Lung (tissue), 12 donors: ENCODE measurements around the gene DISP2. TPM values are rescaled to one million over a fixed set of nuclear protein-coding genes. Genes with fewer than 3 reads are reported as not detected.

ENCODE experiments used
- ATAC-seq: fragments of 200-7000 bp; cut with Tn5 transposase; one replicate; pipeline ENCODE4 v1.9.1; 2020; ENCODE audit warnings: moderate number of reproducible peaks; ENCODE audit not compliant: insufficient read depth, low FRiP score
- DNase-seq, 3 donors: peaks; one replicate each; pipeline ENCODE4 v3.0.0-alpha.2; 2013 to 2017
- H3K27ac ChIP-seq, 2 donors: one replicate each; pipeline ENCODE4 v1.5.1; 2013; ENCODE audit warnings: mild to moderate bottlenecking in 2 of 2, moderate library complexity in 2 of 2, control low read depth in 1 of 2, inconsistent platforms in 1 of 2, low read depth in 1 of 2, low read length in 1 of 2
- H3K27me3 ChIP-seq, 3 donors: one replicate each; pipeline ENCODE4 v1.5.1; 2013; ENCODE audit warnings: low read length in 2 of 3; ENCODE audit not compliant: control insufficient read depth in 3 of 3, insufficient read depth in 3 of 3
- H3K36me3 ChIP-seq, 4 donors: one replicate each; pipeline ENCODE4 v1.5.1; 2013; ENCODE audit warnings: low read length in 4 of 4, mild to moderate bottlenecking in 1 of 4, moderate library complexity in 1 of 4; ENCODE audit not compliant: control insufficient read depth in 4 of 4, insufficient read depth in 4 of 4
- H3K4me1 ChIP-seq, 5 donors: one replicate each; pipeline ENCODE4 v1.5.1; 2013; ENCODE audit warnings: low read length in 5 of 5, mild to moderate bottlenecking in 2 of 5, moderate library complexity in 1 of 5; ENCODE audit not compliant: control insufficient read depth in 5 of 5, insufficient read depth in 5 of 5
- H3K4me3 ChIP-seq: one replicate; pipeline ENCODE4 v1.5.1; 2013; ENCODE audit warnings: mild to moderate bottlenecking, control low read depth, moderate library complexity
- H3K9ac ChIP-seq, 2 donors: one replicate each; pipeline ENCODE4 v1.5.1; 2013; ENCODE audit warnings: low read length in 2 of 2, control low read depth in 1 of 2; ENCODE audit not compliant: insufficient read depth in 1 of 2
- H3K9me3 ChIP-seq, 4 donors: one replicate each; pipeline ENCODE4 v1.5.1; 2013; ENCODE audit warnings: low read length in 3 of 4, mild to moderate bottlenecking in 1 of 4, moderate library complexity in 1 of 4; ENCODE audit not compliant: control insufficient read depth in 4 of 4, insufficient read depth in 3 of 4
- CTCF ChIP-seq: IDR thresholded peaks from 2 replicates; pipeline ENCODE4 v1.5.1; 2012; ENCODE audit warnings: mild to moderate bottlenecking; ENCODE audit errors: control extremely low read depth, extremely low read depth
- WGBS, 2 donors: extraction: QIAGEN DNeasy Blood & Tissue Kit; methylation state at CpG; one replicate each; pipeline ENCODE4 v1.1.7; 2013; 5-methylcytosine and 5-hydroxymethylcytosine counted together
- polyA plus RNA-seq, 2 donors: library from polyadenylated mRNA; stranded (reverse); fragments of 200-250 nt; gene quantifications; one replicate each; pipeline ENCODE4 v1.2.1, GENCODE V29; 2013
- total RNA-seq, 2 donors: library from RNA; depleted of rRNA in 1 of 2; stranded (reverse); fragments of >200 nt in 1 of 2; gene quantifications; one replicate each; pipeline ENCODE4 v1.2.1, GENCODE V29; 2014 to 2021
- donor health status: control.
- donor health status: control.
- donor health status: Bipolar disorder and iron deficiency.
- donor health status: healthy.
- donor health status: DM: yes; HTN: yes; CAD: no.

Gene DISP2
- total and polyA plus RNA-seq, 4 donors = 0.06 to 2.5 (median 0.76) TPM

- no peaks in the 10 kb centered on the region for H3K9me3 ChIP-seq
These were observed 3.4 kb upstream of the DISP2 start for GRCh38 chr15:40354408-40355171.

GRCh38 chr15:40355976-40356585 lies 1.9 kb upstream of the DISP2 start:
- no peak for DNase-seq
- Histone ChIP-seq H3K9me3 (no peaks in the 10 kb centered on the region), H3K36me3 (no peaks in the 10 kb centered on the region), H3K4me3 (no peak overlapping the region), H3K4me1 (peaks cover 0 to 18% (median 0%) of the 10 kb centered on the region in 5 donors), H3K27me3 (peaks cover 0 to 12% (median 0%) of the 10 kb centered on the region in 3 donors), H3K9ac (no peak overlapping the region), H3K27ac (no peak overlapping the region)
- WGBS, 2 donors = 91 to 92% methylated on average over 4 to 5 of the region's 5 CpGs
- TF ChIP-seq CTCF = no peak
- no peak for ATAC-seq

More at GRCh38 chr15:40354408-40355171, 3.4 kb upstream of the DISP2 start:
- peak; percentile 66 to 82 (median 66) for DNase-seq
- H3K27ac ChIP-seq = no peak overlapping the region
- no peaks in the 10 kb centered on the region for H3K36me3 ChIP-seq
- H3K4me1 ChIP-seq = peaks cover 0 to 18% (median 0%) of the 10 kb centered on the region in 5 donors
- no peak overlapping the region for H3K4me3 ChIP-seq
- ATAC-seq = no peak
- no peak for TF ChIP-seq CTCF
- 45 to 48% methylated on average over 9 of the region's 9 CpGs for WGBS, 2 donors
- H3K27me3 ChIP-seq = peaks cover 0 to 12% (median 0%) of the 10 kb centered on the region in 3 donors
- H3K9ac ChIP-seq = no peak overlapping the region

- Histone ChIP-seq H3K27me3 (peaks cover 0 to 16% (median 0%) of the 10 kb centered on the region in 3 donors), H3K9me3 (no peaks in the 10 kb centered on the region), H3K4me3 (no peak overlapping the region), H3K27ac (no peak overlapping the region), H3K9ac (no peak overlapping the region), H3K36me3 (no peaks in the 10 kb centered on the region), H3K4me1 (peaks cover 0 to 18% (median 0%) of the 10 kb centered on the region in 5 donors)
- TF ChIP-seq CTCF = no peak
- DNase-seq (no peak), ATAC-seq (no peak)
- WGBS, 2 donors = 48 to 67% methylated on average over 1 of the region's 1 CpG
These were observed 773 bp upstream of the DISP2 start for GRCh38 chr15:40357246-40357645.
